Activated T-cell treated with anti-CD3 and anti-CD28 coated beads, Interleukin-2, amount 50 U/mL, for 48 hours (primary cell): ENCODE measurements around the gene AQR.
"Not testable (repeated sequence)": the region's sequence is repeated elsewhere in the genome, so short reads cannot be mapped to it uniquely, and the experiment has no call there.

ENCODE experiments used
- DNase-seq, 2 experiments: peaks; one replicate each; pipeline ENCODE4 v3.0.0-alpha.2; 2020

Gene AQR

GRCh38 chr15:34812369-34812768, 157.2 kb downstream of the AQR start:
- no peak for DNase-seq

GRCh38 chr15:34810443-34811129, 159.0 kb downstream of the AQR start:
- no peak for DNase-seq

- DNase-seq: no peak
Measured at GRCh38 chr15:34809186-34809585, 160.4 kb downstream of the AQR start.

GRCh38 chr15:34808016-34808415, 161.5 kb downstream of the AQR start:
- DNase-seq: no peak

- not testable (repeated sequence) for DNase-seq
Measured at GRCh38 chr15:34807241-34807640, 162.3 kb downstream of the AQR start.

- DNase-seq: no peak
Measured at GRCh38 chr15:34804776-34805175, 164.8 kb downstream of the AQR start.

- DNase-seq: no peak
Measured at GRCh38 chr15:34804113-34804512, 165.4 kb downstream of the AQR start.

- DNase-seq: no peak
Measured at GRCh38 chr15:34802803-34803750, 166.5 kb downstream of the AQR start.

- DNase-seq: no peak
Measured at GRCh38 chr15:34802371-34802770, 167.2 kb downstream of the AQR start.
